Measurements from ENCODE around the gene RHPN2. TPM values are rescaled to one million over a fixed set of nuclear protein-coding genes. Genes with fewer than 3 reads are reported as not detected.

RHPN2 gene
- total RNA-seq, 4 donors from 2014 or later: 49.0 to 276 (median 74.3) TPM

DNA sequence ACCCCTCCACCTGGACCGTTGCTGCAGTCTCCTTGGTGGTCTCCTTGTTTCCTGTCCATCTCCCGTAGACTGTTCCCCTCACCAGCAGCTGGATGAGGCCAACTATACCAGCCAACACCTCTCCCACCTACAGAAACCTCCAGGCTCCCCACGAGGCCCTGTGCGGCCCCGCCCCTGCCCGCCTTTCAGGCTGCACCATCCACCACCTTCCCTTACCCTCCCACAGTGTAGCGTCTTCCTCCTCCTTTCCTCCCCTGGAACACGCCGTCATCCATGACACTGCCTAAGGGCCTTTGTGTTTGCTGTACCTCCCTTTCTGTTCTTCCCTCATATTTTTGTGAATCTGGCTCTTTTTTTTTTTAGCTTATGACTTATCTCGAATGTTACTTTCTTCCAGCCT, 43.5 kb upstream of the RHPN2 start:
- Histone ChIP-seq H3K27ac (no peak overlapping the region), H3K4me3 (no peak overlapping the region), H3K4me1 (no peaks in the 10 kb centered on the region), H3K36me3 (peaks cover 0 to 64% (median 20%) of the 10 kb centered on the region in 4 donors), H3K27me3 (no peaks in the 10 kb centered on the region), H3K9me3 (no peaks in the 10 kb centered on the region)
- no peak for TF ChIP-seq POLR2A (IDR thresholded peaks at IDR 0.05)
- TF ChIP-seq POLR2AphosphoS5 (IDR thresholded peaks at IDR 0.05): no peak
- TF ChIP-seq, protein P1, sequence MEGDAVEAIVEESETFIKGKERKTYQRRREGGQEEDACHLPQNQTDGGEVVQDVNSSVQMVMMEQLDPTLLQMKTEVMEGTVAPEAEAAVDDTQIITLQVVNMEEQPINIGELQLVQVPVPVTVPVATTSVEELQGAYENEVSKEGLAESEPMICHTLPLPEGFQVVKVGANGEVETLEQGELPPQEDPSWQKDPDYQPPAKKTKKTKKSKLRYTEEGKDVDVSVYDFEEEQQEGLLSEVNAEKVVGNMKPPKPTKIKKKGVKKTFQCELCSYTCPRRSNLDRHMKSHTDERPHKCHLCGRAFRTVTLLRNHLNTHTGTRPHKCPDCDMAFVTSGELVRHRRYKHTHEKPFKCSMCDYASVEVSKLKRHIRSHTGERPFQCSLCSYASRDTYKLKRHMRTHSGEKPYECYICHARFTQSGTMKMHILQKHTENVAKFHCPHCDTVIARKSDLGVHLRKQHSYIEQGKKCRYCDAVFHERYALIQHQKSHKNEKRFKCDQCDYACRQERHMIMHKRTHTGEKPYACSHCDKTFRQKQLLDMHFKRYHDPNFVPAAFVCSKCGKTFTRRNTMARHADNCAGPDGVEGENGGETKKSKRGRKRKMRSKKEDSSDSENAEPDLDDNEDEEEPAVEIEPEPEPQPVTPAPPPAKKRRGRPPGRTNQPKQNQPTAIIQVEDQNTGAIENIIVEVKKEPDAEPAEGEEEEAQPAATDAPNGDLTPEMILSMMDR (IDR thresholded peaks at IDR 0.05): no peak
- no peak for TF ChIP-seq EP300 (IDR thresholded peaks at IDR 0.05; ENCODE audit: low read depth)
- DNase-seq: no peak
- in situ Hi-C loops (cut with MboI; ENCODE audit: low pct_ligation_motif_present in 1 of 4, low pct_unique_long_range_greater_than_20kb in 1 of 4, low sequenced_read_pairs in 3 of 4): loop anchor here in 2 of 4 donors (25.0 kb wide), 1 partner anchor 121 kb away; no protein-coding TSS in a partner anchor
- intact Hi-C loops (cut with DNase I; ENCODE audit: low total_unique reads): no loop called here
- WGBS, 2 donors (ENCODE audit: low coverage in 1 of 2): 91 to 95% methylated on average over 4 to 10 of the region's 10 CpGs

DNA sequence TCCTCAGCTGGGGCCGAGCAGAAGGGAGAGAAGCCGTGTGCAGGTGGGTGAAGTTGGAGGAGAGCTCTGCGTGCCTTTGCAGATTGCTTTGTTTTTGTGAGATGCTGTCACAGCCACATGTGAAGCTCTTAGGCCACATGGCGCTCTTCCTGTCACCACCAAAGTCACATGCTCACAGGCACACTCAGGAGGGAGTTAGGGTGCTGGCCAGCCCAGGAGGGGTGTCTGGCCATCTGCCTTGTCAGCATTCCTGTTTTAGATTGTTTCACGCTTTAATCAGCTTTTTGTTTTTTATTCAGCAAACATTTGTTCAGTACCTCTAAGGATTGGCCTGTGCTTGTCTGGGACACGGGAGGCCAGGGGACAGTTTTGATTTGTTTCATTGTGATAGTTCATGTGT, 38.2 kb upstream of the RHPN2 start:
- Histone ChIP-seq H3K4me1 (peaks cover 0 to 10% (median 2%) of the 10 kb centered on the region in 4 donors), H3K9me3 (no peaks in the 10 kb centered on the region), H3K27me3 (no peaks in the 10 kb centered on the region), H3K4me3 (no peak overlapping the region), H3K36me3 (peaks cover 0 to 30% (median 9%) of the 10 kb centered on the region in 4 donors), H3K27ac (no peak overlapping the region)
- intact Hi-C loops (cut with DNase I; ENCODE audit: low total_unique reads) (no loop called here), in situ Hi-C loops (cut with MboI; ENCODE audit: low pct_ligation_motif_present in 1 of 4, low pct_unique_long_range_greater_than_20kb in 1 of 4, low sequenced_read_pairs in 3 of 4) (loop anchor here in 2 of 4 donors (25.0 kb wide), 1 partner anchor 116 kb away; no protein-coding TSS in a partner anchor)
- DNase-seq: no peak
- TF ChIP-seq POLR2AphosphoS5 (IDR thresholded peaks at IDR 0.05) (no peak), POLR2A (IDR thresholded peaks at IDR 0.05) (no peak), EP300 (IDR thresholded peaks at IDR 0.05; ENCODE audit: low read depth) (no peak)
- TF ChIP-seq, protein P1 (IDR thresholded peaks at IDR 0.05): no peak
- 95 to 96% methylated on average over 2 to 6 of the region's 6 CpGs for WGBS, 2 donors (ENCODE audit: low coverage in 1 of 2)

DNA sequence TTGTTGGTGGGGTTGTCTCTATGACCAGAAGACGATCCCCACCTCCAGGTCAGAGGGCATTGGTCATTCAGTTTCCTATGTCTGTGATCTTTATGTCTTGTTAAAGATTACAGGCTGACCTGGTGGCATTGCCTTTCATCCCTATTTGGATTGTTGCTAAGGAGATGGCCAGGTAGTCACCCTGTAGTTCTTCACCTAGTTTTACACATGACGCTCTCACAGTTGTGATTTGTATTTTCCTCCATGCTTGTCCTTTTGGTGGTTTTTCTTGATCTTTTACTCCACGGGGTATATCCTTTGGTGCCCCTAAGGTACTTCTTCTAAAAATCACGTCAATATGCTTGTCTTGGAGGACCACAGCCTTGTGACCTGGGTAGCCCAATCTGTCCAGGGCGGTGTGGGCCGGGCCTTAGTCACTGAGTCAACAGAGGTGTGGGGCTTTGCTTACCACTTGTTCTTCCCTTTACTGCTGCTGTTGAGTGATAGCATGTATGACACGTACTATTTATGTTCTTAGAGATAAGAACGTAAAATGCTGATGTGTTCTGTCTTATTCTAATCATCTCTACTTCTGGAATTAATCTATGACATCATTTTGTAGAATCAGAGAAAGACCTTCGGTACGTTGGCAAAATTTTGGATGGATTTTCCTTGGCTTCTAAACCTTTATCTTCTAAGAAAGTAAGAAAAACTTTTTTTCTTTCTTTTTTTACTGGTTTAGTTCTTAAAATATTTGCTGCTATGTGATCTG, 36.4 kb upstream of the RHPN2 start:
- Histone ChIP-seq H3K27ac (peak overlapping the region; percentile 22 to 72 (median 66)), H3K27me3 (no peaks in the 10 kb centered on the region), H3K36me3 (peaks cover 0 to 29% (median 14%) of the 10 kb centered on the region in 4 donors), H3K9me3 (no peaks in the 10 kb centered on the region), H3K4me3 (no peak overlapping the region), H3K4me1 (peaks cover 0 to 10% (median 3%) of the 10 kb centered on the region in 4 donors)
- intact Hi-C loops (cut with DNase I; ENCODE audit: low total_unique reads): no loop called here
- peak; percentile 81 for DNase-seq
- in situ Hi-C loops (cut with MboI; ENCODE audit: low pct_ligation_motif_present in 1 of 4, low pct_unique_long_range_greater_than_20kb in 1 of 4, low sequenced_read_pairs in 3 of 4): loop anchor here in 2 of 4 donors (25.0 kb wide), 1 partner anchor 114 kb away; no protein-coding TSS in a partner anchor
- peak in 1 of 3 donors; percentile 20 for TF ChIP-seq POLR2AphosphoS5 (IDR thresholded peaks at IDR 0.05)
- no peak for TF ChIP-seq POLR2A (IDR thresholded peaks at IDR 0.05)
- 65 to 68% methylated on average over 4 to 10 of the region's 10 CpGs for WGBS, 2 donors (ENCODE audit: low coverage in 1 of 2)

DNA sequence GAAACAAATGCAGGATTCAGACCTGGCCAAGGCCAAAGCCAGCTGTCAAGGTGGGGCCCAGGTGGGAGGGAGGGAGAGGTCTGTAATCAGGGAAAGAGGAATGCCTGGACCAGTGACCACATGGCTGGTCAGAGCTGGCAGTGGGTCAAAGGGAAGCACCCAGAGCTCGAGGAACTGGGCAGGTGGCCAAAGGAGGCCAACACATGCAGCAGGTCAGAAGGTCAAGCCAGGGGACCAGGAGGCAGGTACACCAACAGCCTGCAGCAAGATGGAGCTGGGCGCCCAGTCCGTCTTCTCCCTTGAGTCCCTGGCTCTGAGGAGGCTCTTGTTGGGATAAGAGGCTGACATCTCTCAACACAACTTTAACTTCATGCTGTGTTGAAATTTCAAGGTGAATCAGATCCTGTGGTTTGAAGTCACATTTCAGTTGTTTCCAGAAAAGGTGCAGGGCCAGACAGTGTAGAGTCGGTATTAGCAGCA, 33.4 kb upstream of the RHPN2 start:
- intact Hi-C loops (cut with DNase I; ENCODE audit: low total_unique reads) (no loop called here), in situ Hi-C loops (cut with MboI; ENCODE audit: low pct_ligation_motif_present in 1 of 4, low pct_unique_long_range_greater_than_20kb in 1 of 4, low sequenced_read_pairs in 3 of 4) (loop anchor here in 1 of 4 donors (25.0 kb wide), 1 partner anchor 111 kb away; no protein-coding TSS in a partner anchor)
- Histone ChIP-seq H3K4me1 (peaks cover 0 to 18% (median 5%) of the 10 kb centered on the region in 4 donors), H3K27me3 (no peaks in the 10 kb centered on the region), H3K9me3 (no peaks in the 10 kb centered on the region), H3K27ac (no peak overlapping the region), H3K36me3 (peaks cover 0 to 44% (median 15%) of the 10 kb centered on the region in 4 donors), H3K4me3 (no peak overlapping the region)
- 80% methylated on average over 4 of the region's 4 CpGs; no CpG with 5 or more reads in 1 of the 2 donors for WGBS, 2 donors (ENCODE audit: low coverage in 1 of 2)
- no peak for TF ChIP-seq POLR2AphosphoS5 (IDR thresholded peaks at IDR 0.05)
- TF ChIP-seq POLR2A (IDR thresholded peaks at IDR 0.05): no peak
- TF ChIP-seq EP300 (IDR thresholded peaks at IDR 0.05; ENCODE audit: low read depth): no peak
- DNase-seq: peak; percentile 39

DNA sequence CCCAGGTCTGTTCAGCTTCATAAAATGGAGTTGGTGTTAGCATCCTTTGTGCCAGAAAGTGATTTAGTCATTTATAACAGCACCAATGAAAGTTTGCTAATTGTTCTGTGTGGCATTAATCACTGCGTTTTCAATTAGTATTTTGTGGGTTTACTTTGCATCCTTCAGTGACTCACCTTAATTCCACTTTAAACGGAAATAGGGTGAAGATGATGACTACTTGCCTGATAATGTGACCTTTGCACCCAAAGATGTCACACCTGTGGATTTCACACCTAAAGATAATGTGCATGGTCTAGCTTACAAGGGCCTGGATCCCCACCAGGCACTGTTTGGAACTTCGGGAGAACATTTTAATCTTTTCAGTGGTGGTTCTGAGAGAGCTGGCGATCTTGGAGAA, 31.3 kb upstream of the RHPN2 start:
- no peaks in the 10 kb centered on the region for H3K9me3 ChIP-seq
- H3K4me3 ChIP-seq: no peak overlapping the region
- no peak for DNase-seq
- intact Hi-C loops (cut with DNase I; ENCODE audit: low total_unique reads) (no loop called here), in situ Hi-C loops (cut with MboI; ENCODE audit: low pct_ligation_motif_present in 1 of 4, low pct_unique_long_range_greater_than_20kb in 1 of 4, low sequenced_read_pairs in 3 of 4) (loop anchor here in 1 of 4 donors (25.0 kb wide), 1 partner anchor 109 kb away; no protein-coding TSS in a partner anchor)
- no peak overlapping the region for H3K27ac ChIP-seq
- no peak for TF ChIP-seq EP300 (IDR thresholded peaks at IDR 0.05; ENCODE audit: low read depth)
- TF ChIP-seq, protein P1 (IDR thresholded peaks at IDR 0.05): no peak
- TF ChIP-seq POLR2AphosphoS5 (IDR thresholded peaks at IDR 0.05): no peak
- TF ChIP-seq POLR2A (IDR thresholded peaks at IDR 0.05): no peak
- peaks cover 0 to 14% (median 2%) of the 10 kb centered on the region in 4 donors for H3K4me1 ChIP-seq
- H3K27me3 ChIP-seq: no peaks in the 10 kb centered on the region
- peaks cover 0 to 45% (median 11%) of the 10 kb centered on the region in 4 donors for H3K36me3 ChIP-seq
- WGBS, 2 donors (ENCODE audit: low coverage in 1 of 2): 73 to 83% methylated on average over 4 of the region's 4 CpGs
